ENCODE data around the gene RBMS3. TPM values are rescaled to one million over a fixed set of nuclear protein-coding genes. Genes with fewer than 3 reads are reported as not detected.
"Not testable (repeated sequence)": the region's sequence is repeated elsewhere in the genome, so short reads cannot be mapped to it uniquely, and the experiment has no call there.

RBMS3 gene
- total RNA-seq, 2 experiments from 2014 or later = 0.25 to 0.27 TPM

DNA sequence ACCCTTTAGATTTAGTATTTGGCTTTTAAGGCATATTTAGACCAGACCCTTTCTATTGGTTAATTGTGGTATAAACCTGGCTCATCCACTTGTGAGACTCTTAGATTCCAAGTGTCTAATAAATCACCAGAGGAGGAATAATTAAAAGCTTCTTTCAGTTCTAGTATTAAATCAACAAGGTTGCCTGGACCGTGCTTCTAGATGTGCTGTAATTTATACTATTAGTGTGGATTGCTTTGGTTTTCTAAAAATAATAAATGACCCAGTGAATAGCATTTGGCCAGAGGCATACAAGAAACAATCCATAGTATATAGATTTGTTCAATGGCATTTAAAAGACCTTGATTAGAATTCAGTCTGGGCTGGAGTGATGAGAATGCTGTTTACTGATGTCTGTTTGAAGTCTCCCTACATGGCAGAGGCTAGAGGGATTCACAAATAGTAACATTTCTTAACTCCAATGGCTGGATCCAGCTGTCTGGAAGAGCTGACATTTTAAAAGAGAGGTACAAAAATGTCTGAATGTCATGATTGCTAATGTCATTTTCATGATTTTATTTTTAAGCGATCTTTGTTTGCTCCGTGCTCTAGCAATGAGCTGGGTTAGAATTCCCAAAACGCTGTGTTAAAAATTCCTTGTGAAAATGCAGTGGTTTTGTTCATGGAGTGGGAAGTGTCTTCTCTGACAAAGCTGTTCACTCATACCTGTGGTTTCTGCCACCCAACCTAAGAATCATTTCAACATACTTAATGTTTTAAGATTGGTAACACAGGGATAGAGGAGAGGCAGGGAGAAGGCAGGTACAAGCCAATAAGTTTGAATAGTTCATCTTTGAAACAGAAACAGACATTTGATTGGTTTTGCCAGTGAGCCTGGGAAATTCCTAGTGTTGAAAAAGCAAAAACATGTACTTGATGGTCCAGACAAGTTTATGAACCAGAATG, 89.9 kb downstream of the RBMS3 start:
- no peaks in the 10 kb centered on the region for H3K9me3 Mint-ChIP-seq
- no peaks in the 10 kb centered on the region for H3K36me3 Mint-ChIP-seq (ENCODE audit: low read depth)
- no peaks in the 10 kb centered on the region for H3K4me1 Mint-ChIP-seq
- no peak overlapping the region for H3K4me3 Mint-ChIP-seq
- H3K27ac Mint-ChIP-seq = no peak overlapping the region
- ChIA-PET CTCF (no interaction called here), POLR2A (no interaction called here)
- DNase-seq = no peak
- H3K27me3 Mint-ChIP-seq = no peaks in the 10 kb centered on the region

DNA sequence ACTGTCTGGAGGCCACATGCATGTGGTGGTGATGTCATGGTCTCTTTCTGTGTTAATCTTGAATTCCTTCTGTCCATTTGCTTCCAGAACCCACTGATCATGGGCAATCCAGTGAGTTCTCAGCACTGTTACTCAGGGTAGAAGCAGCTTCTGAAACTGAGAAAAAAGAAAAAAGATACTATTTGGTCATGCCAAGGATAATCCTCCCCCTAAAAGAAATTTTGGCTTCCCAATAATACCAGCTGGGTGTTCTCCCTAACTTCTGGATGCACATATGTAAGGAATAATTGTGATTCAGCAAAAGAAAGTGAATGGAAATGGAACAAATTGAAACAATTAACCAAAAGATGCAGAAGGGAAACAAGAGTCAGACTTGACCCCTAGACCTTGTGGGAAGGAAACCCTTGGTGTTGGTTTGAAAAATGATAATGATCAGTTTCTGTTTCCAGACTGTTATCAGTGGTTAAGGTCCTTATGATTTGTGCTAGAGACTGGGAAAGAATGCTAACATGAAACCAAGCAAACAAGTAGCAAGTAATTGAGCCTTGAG, 92.3 kb downstream of the RBMS3 start:
- DNase-seq = no peak
- CTCF ChIA-PET = interaction anchor here (1.0 to 1.4 kb wide), 2 partner anchors 8 to 49 kb away, joined by 3 read pairs; no protein-coding TSS in a partner anchor
- H3K4me1 Mint-ChIP-seq = no peaks in the 10 kb centered on the region

DNA sequence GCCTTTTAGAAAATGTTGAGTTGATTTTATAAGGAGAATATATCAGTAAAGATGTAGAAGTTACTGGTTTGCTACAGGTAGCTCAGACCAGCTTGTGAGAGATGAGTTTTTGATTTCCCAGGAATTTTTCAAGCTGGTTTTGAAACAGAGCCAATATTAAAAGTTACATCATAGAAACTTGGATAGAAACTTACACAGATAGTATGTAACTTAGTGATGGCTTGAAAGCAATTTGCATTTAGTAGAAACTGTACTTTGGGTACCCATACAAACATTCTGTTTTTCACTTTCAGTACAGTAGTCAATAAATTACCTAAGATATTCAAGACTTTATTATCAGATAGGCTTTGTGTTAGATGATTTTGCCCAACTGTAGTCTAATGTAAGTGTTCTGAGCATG, 93.4 kb downstream of the RBMS3 start:
- no peak for DNase-seq
- Mint-ChIP-seq H3K27me3 (no peaks in the 10 kb centered on the region), H3K36me3 (ENCODE audit: low read depth) (no peaks in the 10 kb centered on the region), H3K9me3 (peaks cover 4% of the 10 kb centered on the region), H3K4me3 (no peak overlapping the region), H3K4me1 (no peaks in the 10 kb centered on the region), H3K27ac (no peak overlapping the region)
- ChIA-PET POLR2A (no interaction called here), CTCF (interaction anchor here (1.4 kb wide), 1 partner anchor 9 kb away, joined by 3 read pairs; no protein-coding TSS in a partner anchor)

More for the DNA sequence above, 92.3 kb downstream of the RBMS3 start:
- Mint-ChIP-seq H3K27ac (no peak overlapping the region), H3K36me3 (ENCODE audit: low read depth) (no peaks in the 10 kb centered on the region), H3K27me3 (no peaks in the 10 kb centered on the region), H3K9me3 (peaks cover 4% of the 10 kb centered on the region), H3K4me3 (no peak overlapping the region)
- POLR2A ChIA-PET = no interaction called here

DNA sequence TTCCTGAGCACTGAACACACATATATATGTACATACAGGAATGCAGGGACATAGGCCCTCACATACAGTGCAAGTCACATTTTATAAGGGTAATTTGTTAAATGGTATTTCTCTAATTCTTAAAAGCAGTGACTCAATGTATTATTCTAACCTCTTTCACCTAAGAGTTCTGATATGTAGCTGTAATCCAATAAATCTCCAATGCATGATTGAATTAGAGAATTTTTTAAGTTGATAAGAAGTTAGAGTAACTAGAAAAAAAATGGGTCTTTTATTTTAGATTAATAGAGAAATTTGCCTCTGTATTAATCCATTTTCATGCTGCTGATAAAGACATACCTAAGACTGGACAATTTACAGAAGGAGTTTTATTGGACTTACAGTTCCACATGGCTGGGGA, 98.2 kb downstream of the RBMS3 start:
- no peak overlapping the region for H3K27ac Mint-ChIP-seq
- peaks cover 4% of the 10 kb centered on the region for H3K9me3 Mint-ChIP-seq
- H3K4me3 Mint-ChIP-seq = no peak overlapping the region
- ChIA-PET CTCF (no interaction called here), POLR2A (no interaction called here)
- H3K4me1 Mint-ChIP-seq = no peaks in the 10 kb centered on the region
- H3K36me3 Mint-ChIP-seq (ENCODE audit: low read depth) = no peaks in the 10 kb centered on the region
- DNase-seq = no peak
- H3K27me3 Mint-ChIP-seq = no peaks in the 10 kb centered on the region

DNA sequence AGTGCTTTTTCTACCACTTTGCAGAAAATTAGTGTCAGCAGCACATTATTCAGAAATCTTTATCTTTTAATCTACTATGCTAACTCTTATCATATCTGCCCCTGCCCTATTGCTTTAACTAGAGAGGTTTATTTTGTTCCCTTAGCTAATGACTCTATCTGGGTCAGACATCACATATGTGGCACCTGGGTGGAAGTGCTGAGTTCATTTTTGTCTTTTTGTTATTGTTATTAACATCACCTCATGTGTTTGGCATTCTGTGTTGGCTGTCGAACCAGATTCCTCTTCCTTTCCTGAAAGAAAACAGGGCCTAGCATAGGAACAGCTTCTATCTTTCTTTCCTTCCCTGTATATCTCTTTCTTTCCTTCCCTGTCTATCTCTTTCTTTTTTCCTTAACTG, 100.7 kb downstream of the RBMS3 start:
- ChIA-PET POLR2A (no interaction called here), CTCF (no interaction called here)
- no peak overlapping the region for H3K27ac Mint-ChIP-seq
- peaks cover under 1% of the 10 kb centered on the region for H3K4me1 Mint-ChIP-seq
- no peak overlapping the region for H3K4me3 Mint-ChIP-seq
- peaks cover 5% of the 10 kb centered on the region for H3K9me3 Mint-ChIP-seq
- DNase-seq = no peak
- H3K36me3 Mint-ChIP-seq (ENCODE audit: low read depth) = no peaks in the 10 kb centered on the region
- H3K27me3 Mint-ChIP-seq = no peaks in the 10 kb centered on the region

DNA sequence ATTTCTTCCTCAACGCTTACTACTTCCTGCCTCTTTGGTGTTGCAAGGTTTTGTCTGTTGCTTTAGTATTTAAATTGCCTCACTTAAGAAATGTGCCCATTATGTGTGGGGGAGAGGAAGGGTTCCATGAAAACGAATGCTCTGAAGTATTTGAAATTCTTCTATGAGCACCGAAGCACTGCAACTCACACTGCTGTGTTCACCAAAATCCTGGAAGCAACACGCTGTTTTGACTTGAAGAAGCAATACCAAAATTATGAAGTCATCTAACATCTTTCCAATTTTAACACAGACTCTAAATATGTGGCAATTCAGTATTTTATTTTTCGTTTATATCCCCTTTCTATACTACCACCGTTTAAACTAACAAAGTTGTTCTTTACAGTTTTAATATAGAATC, 101.5 kb downstream of the RBMS3 start:
- Mint-ChIP-seq H3K4me3 (no peak overlapping the region), H3K9me3 (peaks cover 3% of the 10 kb centered on the region), H3K36me3 (ENCODE audit: low read depth) (no peaks in the 10 kb centered on the region), H3K4me1 (peaks cover 2% of the 10 kb centered on the region), H3K27me3 (no peaks in the 10 kb centered on the region), H3K27ac (no peak overlapping the region)
- no peak for DNase-seq
- ChIA-PET POLR2A (no interaction called here), CTCF (no interaction called here)

DNA sequence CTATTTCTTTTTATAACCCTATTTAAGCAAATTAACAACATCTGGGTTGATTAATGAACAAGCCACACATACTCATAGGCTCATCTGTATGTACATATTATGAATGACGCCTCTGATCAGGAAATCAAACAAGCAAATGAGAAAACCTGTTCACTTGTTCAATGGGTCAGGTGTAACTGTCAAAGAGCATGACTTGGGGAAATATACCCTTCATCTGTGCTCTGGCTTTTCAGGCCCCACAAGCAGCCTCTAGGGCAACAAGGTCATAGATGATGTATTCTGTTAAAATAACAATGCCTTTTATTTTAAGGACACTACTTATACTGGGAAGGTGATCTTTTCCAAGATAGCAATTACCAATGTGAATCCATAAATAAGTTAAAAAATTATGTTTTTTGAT, 102.0 kb downstream of the RBMS3 start:
- no peaks in the 10 kb centered on the region for H3K27me3 Mint-ChIP-seq
- no peaks in the 10 kb centered on the region for H3K36me3 Mint-ChIP-seq (ENCODE audit: low read depth)
- H3K27ac Mint-ChIP-seq = no peak overlapping the region
- DNase-seq = no peak
- H3K9me3 Mint-ChIP-seq = peaks cover 2% of the 10 kb centered on the region
- ChIA-PET POLR2A (no interaction called here), CTCF (no interaction called here)
- H3K4me3 Mint-ChIP-seq = no peak overlapping the region
- H3K4me1 Mint-ChIP-seq = peaks cover 2% of the 10 kb centered on the region

DNA sequence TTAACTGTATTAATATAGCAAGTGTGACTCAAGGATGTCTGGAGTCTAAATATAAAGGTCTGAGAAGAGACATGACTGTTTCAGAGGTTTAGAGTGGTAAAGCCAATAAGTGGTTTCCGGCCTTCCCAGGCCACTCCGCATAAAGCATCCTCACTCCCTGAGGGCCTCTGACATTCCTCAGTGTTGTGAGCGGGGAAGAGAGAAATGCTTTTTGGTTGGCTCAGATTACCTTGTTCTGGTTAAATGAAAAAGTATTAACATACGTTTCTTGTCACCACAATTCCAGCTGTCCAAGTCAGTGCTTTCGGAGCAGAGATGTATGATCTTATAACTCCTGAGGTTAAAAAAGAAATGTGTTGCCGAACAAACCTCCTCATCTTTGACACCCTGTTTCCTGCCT, 103.8 kb downstream of the RBMS3 start:
- CTCF ChIA-PET = no interaction called here
- H3K27ac Mint-ChIP-seq = no peak overlapping the region
- H3K27me3 Mint-ChIP-seq = no peaks in the 10 kb centered on the region
- H3K9me3 Mint-ChIP-seq = peaks cover 2% of the 10 kb centered on the region
- H3K4me3 Mint-ChIP-seq = no peak overlapping the region
- POLR2A ChIA-PET = no interaction called here
- H3K4me1 Mint-ChIP-seq = peaks cover 2% of the 10 kb centered on the region
- no peak for DNase-seq
- H3K36me3 Mint-ChIP-seq (ENCODE audit: low read depth) = no peaks in the 10 kb centered on the region

DNA sequence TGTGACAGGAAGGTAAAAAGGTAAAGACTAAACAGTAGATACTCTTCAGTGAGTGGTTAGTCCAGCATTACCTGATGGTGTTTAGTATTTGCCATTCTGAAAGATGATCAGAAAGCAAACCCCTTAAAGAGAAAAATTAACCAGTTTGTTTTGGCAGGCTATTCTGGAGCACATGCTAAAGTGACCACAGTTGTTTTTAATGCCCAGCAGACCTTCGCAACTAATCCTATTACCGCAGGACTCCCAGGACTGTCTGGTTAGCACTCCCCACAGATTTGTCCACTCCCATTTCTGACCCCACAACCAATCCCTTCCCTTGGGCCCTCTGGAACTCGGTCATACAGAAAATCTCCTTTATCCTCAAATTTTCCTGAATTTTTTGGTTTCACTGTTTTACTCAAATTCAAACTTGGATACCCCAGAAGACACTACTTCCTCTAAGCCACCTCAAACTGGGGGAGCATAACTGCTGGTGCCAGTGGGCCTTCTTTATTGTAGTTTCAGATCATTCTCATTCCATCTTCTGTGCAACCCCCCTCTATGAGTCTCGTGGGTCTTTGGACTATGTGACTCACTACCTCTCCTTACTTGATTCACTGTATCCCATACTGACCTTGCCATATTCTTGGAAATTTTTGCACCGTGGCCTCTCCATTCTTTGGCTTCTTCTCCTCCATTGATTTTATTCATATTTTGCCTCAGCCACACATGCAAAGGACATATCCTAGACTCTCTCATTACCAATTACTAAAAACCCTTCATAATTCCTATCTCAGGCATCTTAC, 104.4 kb downstream of the RBMS3 start:
- Mint-ChIP-seq H3K36me3 (ENCODE audit: low read depth) (no peaks in the 10 kb centered on the region), H3K4me3 (no peak overlapping the region), H3K27me3 (no peaks in the 10 kb centered on the region), H3K4me1 (peaks cover 2% of the 10 kb centered on the region), H3K27ac (no peak overlapping the region), H3K9me3 (peaks cover 2% of the 10 kb centered on the region)
- CTCF ChIA-PET = no interaction called here
- no peak for DNase-seq
- POLR2A ChIA-PET = no interaction called here

DNA sequence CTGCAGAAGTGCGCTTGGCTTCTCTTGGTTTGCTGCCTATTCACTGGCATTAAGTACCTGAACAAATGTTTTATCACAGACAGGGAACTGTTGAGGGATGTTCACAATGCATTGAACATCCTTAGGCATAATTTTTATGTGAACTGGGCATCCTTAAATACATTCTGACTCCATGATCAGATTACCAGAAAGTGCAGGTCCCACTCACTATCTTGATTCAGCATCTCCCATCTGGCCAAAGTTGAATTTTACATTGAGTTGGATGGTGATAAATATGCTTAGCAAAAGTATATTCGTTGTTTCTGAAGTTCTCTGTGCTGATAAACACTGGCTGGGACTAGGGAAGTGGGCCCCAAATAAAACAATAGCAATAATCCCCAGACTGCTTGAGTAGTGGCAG, 108.5 kb downstream of the RBMS3 start:
- H3K9me3 Mint-ChIP-seq = peaks cover 2% of the 10 kb centered on the region
- no peaks in the 10 kb centered on the region for H3K27me3 Mint-ChIP-seq
- no peak for DNase-seq
- ChIA-PET POLR2A (no interaction called here), CTCF (no interaction called here)
- H3K36me3 Mint-ChIP-seq (ENCODE audit: low read depth) = no peaks in the 10 kb centered on the region
- no peak overlapping the region for H3K4me3 Mint-ChIP-seq
- peaks cover 2% of the 10 kb centered on the region for H3K4me1 Mint-ChIP-seq
- H3K27ac Mint-ChIP-seq = no peak overlapping the region

DNA sequence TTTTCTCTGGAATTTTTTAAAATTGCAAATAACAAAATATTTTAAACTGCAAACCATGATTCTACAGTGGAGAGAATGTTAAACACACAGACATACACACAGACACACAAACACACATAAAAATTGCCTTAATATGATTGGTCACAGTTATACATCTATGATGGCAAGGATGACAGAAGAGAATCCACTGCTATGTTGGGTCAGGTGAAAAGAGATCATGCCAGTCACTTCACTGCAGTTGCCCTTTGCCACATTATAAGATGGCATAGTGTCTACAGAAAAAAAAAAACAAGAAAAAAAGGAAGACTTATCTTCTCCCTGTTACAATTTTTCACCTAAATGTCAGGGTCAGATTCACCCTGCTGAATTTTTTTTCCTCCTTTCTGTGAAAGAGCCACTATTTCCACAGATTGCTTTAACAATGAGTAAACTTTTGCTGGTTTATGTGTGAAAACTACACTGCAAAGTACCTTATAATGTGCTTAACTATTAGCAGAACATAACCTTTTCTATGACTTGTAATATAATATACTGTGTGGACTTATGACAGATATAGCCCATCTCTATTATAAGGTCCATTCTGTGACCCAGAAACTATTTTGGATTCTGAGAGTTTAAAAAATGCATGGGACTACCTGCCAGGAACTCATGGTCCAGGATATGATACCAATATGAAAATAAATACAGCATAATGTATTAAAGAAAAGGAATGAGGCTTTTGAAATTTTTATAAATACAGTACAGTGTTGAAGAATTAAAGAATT, 111.9 kb downstream of the RBMS3 start:
- Mint-ChIP-seq H3K4me3 (no peak overlapping the region), H3K27me3 (no peaks in the 10 kb centered on the region), H3K36me3 (ENCODE audit: low read depth) (no peaks in the 10 kb centered on the region), H3K4me1 (no peaks in the 10 kb centered on the region), H3K9me3 (no peaks in the 10 kb centered on the region), H3K27ac (no peak overlapping the region)
- CTCF ChIA-PET = no interaction called here
- DNase-seq = no peak
- POLR2A ChIA-PET = no interaction called here

DNA sequence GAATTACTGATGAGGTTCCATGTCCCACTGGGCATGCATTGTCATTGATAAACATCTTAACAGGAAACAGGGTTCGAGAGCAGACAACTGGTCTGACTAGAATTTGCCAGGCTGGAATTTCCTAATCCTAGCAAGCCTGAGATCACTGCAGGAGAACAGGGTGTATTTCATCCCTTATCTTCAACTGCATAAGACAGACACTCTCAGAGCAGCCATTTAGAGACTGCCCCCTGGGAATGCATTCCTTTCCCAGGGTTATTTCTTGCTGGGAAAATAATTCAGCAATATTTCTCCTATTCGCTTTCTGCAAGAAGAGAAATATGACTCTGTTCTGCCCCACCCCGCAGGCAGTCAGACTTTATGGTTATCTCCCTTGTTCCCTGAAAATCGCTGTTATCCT, 113.1 kb downstream of the RBMS3 start:
- H3K4me3 Mint-ChIP-seq; H3K36me3 Mint-ChIP-seq (ENCODE audit: low read depth); H3K9me3 Mint-ChIP-seq; H3K27ac Mint-ChIP-seq; CTCF ChIA-PET; H3K4me1 Mint-ChIP-seq; H3K27me3 Mint-ChIP-seq; DNase-seq; POLR2A ChIA-PET: not testable (repeated sequence)

DNA sequence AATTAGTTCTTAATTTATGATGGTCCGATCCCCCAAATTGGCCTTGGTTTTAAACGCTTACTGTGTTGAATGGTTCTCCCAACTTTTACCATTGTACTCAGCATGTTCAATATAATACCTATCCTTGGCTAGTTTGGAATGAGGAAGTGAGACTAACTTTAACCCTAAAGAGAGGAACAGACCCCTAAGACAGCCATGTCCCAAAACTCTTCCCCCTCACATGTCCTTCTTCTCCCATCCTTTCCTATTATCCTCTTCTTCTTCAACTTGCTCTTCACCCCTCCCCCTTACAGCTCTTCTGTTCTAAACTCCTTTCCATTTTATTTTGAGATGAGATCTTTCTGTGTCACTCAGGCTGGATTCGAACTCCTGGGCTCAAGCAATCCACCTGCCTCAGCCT, 116.5 kb downstream of the RBMS3 start:
- Mint-ChIP-seq H3K27me3 (no peaks in the 10 kb centered on the region), H3K4me1 (no peaks in the 10 kb centered on the region), H3K27ac (no peak overlapping the region), H3K36me3 (ENCODE audit: low read depth) (no peaks in the 10 kb centered on the region), H3K9me3 (no peaks in the 10 kb centered on the region), H3K4me3 (no peak overlapping the region)
- no peak for DNase-seq
- POLR2A ChIA-PET = no interaction called here
- CTCF ChIA-PET = no interaction called here
